Sigmoid colon (tissue), 7 donors: ENCODE measurements around the gene THBD. TPM values are rescaled to one million over a fixed set of nuclear protein-coding genes. Genes with fewer than 3 reads are reported as not detected.

Experiments used
- DNase-seq: peaks from one replicate; pipeline ENCODE4 v3.0.0-alpha.2; 2019
- H3K27ac ChIP-seq, 4 donors: fragments of 200-600 bp; sonication (generic); one replicate each; pipeline ENCODE4 v1.5.1; 2016 to 2019; ENCODE audit warnings: mild to moderate bottlenecking in 1 of 4
- H3K27me3 ChIP-seq, 3 donors: fragments of 200-600 bp; sonication (generic); one replicate each; pipeline ENCODE4 v1.5.1; 2019; ENCODE audit warnings: mild to moderate bottlenecking in 1 of 3
- H3K36me3 ChIP-seq, 4 donors: fragments of 200-600 bp; sonication (generic); one replicate each; pipeline ENCODE4 v1.5.1; 2016 to 2019
- H3K4me1 ChIP-seq, 4 donors: fragments of 200-600 bp; sonication (generic); one replicate each; pipeline ENCODE4 v1.5.1; 2017 to 2019
- H3K4me3 ChIP-seq, 4 donors: fragments of 200-600 bp; sonication (generic); one replicate each; pipeline ENCODE4 v1.5.1; 2017 to 2019; ENCODE audit warnings: mild to moderate bottlenecking in 2 of 4, moderate library complexity in 1 of 4
- H3K9me3 ChIP-seq, 4 donors: fragments of 200-600 bp in 3 of 4; sonication (generic) in 3 of 4; one replicate each; pipeline versions ENCODE4 v1.5.1 to v1.6.1; 2013 to 2019
- CTCF ChIP-seq, 4 experiments: fragments of 450-650 bp in 3 of 4; fragments of 200-600 bp in 1 of 4; IDR thresholded peaks; one replicate each; pipeline ENCODE4 v1.5.1; 2016 to 2019; ENCODE audit warnings: antibody characterized with exemption in 4 of 4, mild to moderate bottlenecking in 3 of 4, moderate library complexity in 2 of 4
- EP300 ChIP-seq, 4 donors: sonication (generic); formaldehyde crosslinking; IDR thresholded peaks; one replicate each; pipeline ENCODE4 v1.6.1; 2017; ENCODE audit warnings: antibody characterized with exemption in 4 of 4
- POLR2A ChIP-seq, 2 donors: fragments of 450-650 bp; IDR thresholded peaks; one replicate each; pipeline ENCODE4 v1.6.1; 2016; ENCODE audit warnings: antibody characterized with exemption in 2 of 2, mild to moderate bottlenecking in 2 of 2, moderate library complexity in 2 of 2
- POLR2AphosphoS5 ChIP-seq, 4 donors: sonication (generic); formaldehyde crosslinking; IDR thresholded peaks; one replicate each; pipeline ENCODE4 v1.6.1; 2017; ENCODE audit warnings: antibody characterized with exemption in 4 of 4
- WGBS, 2 donors: extraction: QIAGEN DNeasy Blood & Tissue Kit; methylation state at CpG; one replicate each; pipeline ENCODE4 v1.1.7; 2013; 5-methylcytosine and 5-hydroxymethylcytosine counted together
- intact Hi-C: fragments of 100-400 bp; cut with DNase I; formaldehyde crosslinking; loops from one replicate; pipeline ENCODE4 v1.15.1; 2023
- polyA plus RNA-seq, 3 donors: library from polyadenylated mRNA; stranded (reverse); fragments of 200-250 nt; gene quantifications; one replicate each; pipeline ENCODE4 v1.2.3, GENCODE V29; 2013
- total RNA-seq, 4 donors: library from RNA; depleted of rRNA; stranded (reverse); fragments of >200 nt; gene quantifications; one replicate each; pipeline ENCODE4 v1.1.0, GENCODE V29; 2016
- donor health status: healthy with polysubstance abuse.
- donor health status: Bipolar disorder and iron deficiency.
- donor health status: healthy.

THBD gene
- total and polyA plus RNA-seq, 7 donors, result 1.8 to 26.6 (median 8.6) TPM

GRCh38 chr20:23059846-23060245, 10.4 kb upstream of the THBD start:
- Histone ChIP-seq H3K36me3 (no peaks in the 10 kb centered on the region), H3K4me3 (no peak overlapping the region), H3K9me3 (peaks cover 0 to 3% (median 1%) of the 10 kb centered on the region in 4 donors), H3K27me3 (no peaks in the 10 kb centered on the region), H3K4me1 (peaks cover 0 to 21% (median 18%) of the 10 kb centered on the region in 4 donors), H3K27ac (no peak overlapping the region)
- TF ChIP-seq CTCF (IDR thresholded peaks at IDR 0.05), result no peak
- no peak for TF ChIP-seq POLR2AphosphoS5 (IDR thresholded peaks at IDR 0.05)
- no peak for TF ChIP-seq EP300 (IDR thresholded peaks at IDR 0.05)
- TF ChIP-seq POLR2A (IDR thresholded peaks at IDR 0.05), result no peak
- WGBS, 2 donors, result 12 to 37% methylated on average over 3 of the region's 3 CpGs
- intact Hi-C loops, result no loop called here
- no peak for DNase-seq

- no peak for DNase-seq
- peaks cover 0 to 21% (median 18%) of the 10 kb centered on the region in 4 donors for H3K4me1 ChIP-seq
- no peaks in the 10 kb centered on the region for H3K27me3 ChIP-seq
- H3K36me3 ChIP-seq, result no peaks in the 10 kb centered on the region
- no peak overlapping the region for H3K27ac ChIP-seq
- TF ChIP-seq EP300 (IDR thresholded peaks at IDR 0.05), result no peak
- no peak for TF ChIP-seq POLR2AphosphoS5 (IDR thresholded peaks at IDR 0.05)
- TF ChIP-seq POLR2A (IDR thresholded peaks at IDR 0.05), result no peak
- no peak for TF ChIP-seq CTCF (IDR thresholded peaks at IDR 0.05)
- intact Hi-C loops, result no loop called here
- 79 to 85% methylated on average over 3 of the region's 3 CpGs for WGBS, 2 donors
- peaks cover 0 to 3% (median 1%) of the 10 kb centered on the region in 4 donors for H3K9me3 ChIP-seq
- no peak overlapping the region for H3K4me3 ChIP-seq
These were observed 9.5 kb upstream of the THBD start for GRCh38 chr20:23059001-23059400.

- 50 to 69% methylated on average over 1 of the region's 1 CpG for WGBS, 2 donors
- Histone ChIP-seq H3K27ac (no peak overlapping the region), H3K4me1 (peaks cover 0 to 21% (median 18%) of the 10 kb centered on the region in 4 donors), H3K27me3 (no peaks in the 10 kb centered on the region), H3K36me3 (no peaks in the 10 kb centered on the region), H3K4me3 (no peak overlapping the region), H3K9me3 (peaks cover 0 to 3% (median 1%) of the 10 kb centered on the region in 4 donors)
- TF ChIP-seq POLR2AphosphoS5 (IDR thresholded peaks at IDR 0.05), result no peak
- no peak for TF ChIP-seq CTCF (IDR thresholded peaks at IDR 0.05)
- TF ChIP-seq POLR2A (IDR thresholded peaks at IDR 0.05), result no peak
- no peak for TF ChIP-seq EP300 (IDR thresholded peaks at IDR 0.05)
- DNase-seq, result no peak
- intact Hi-C loops, result no loop called here
These were observed 8.8 kb upstream of the THBD start for GRCh38 chr20:23058240-23058639.

GRCh38 chr20:23052904-23053303, 3.4 kb upstream of the THBD start:
- H3K9me3 ChIP-seq, result peaks cover 0 to 3% (median 1%) of the 10 kb centered on the region in 4 donors
- H3K27ac ChIP-seq, result no peak overlapping the region
- H3K4me1 ChIP-seq, result peaks cover 0 to 35% (median 32%) of the 10 kb centered on the region in 4 donors
- TF ChIP-seq POLR2AphosphoS5 (IDR thresholded peaks at IDR 0.05) (no peak), EP300 (IDR thresholded peaks at IDR 0.05) (no peak), CTCF (IDR thresholded peaks at IDR 0.05) (no peak), POLR2A (IDR thresholded peaks at IDR 0.05) (no peak)
- DNase-seq, result no peak
- 86 to 91% methylated on average over 5 of the region's 5 CpGs for WGBS, 2 donors
- H3K27me3 ChIP-seq, result peaks cover 10 to 46% (median 35%) of the 10 kb centered on the region in 3 donors
- no peak overlapping the region for H3K4me3 ChIP-seq
- intact Hi-C loops, result no loop called here
- no peaks in the 10 kb centered on the region for H3K36me3 ChIP-seq
